ENCODE results near the gene LTB4R2. TPM values are rescaled to one million over a fixed set of nuclear protein-coding genes. Genes with fewer than 3 reads are reported as not detected.

The LTB4R2 gene
- total RNA-seq, 4 donors from 2014 or later, result 88.1 to 173 (median 147) TPM

GRCh38 chr14:24361326-24361725, 51.4 kb downstream of the LTB4R2 start:
- 69 to 83% methylated on average over 2 of the region's 2 CpGs for WGBS, 2 donors
- no peak for DNase-seq (ENCODE audit: low spot score in 2 of 2)
- TF ChIP-seq POLR2A (IDR thresholded peaks at IDR 0.05) (no peak), CTCF (IDR thresholded peaks at IDR 0.05) (no peak)
- no peak overlapping the region for H3K4me3 ChIP-seq (ENCODE audit: low read depth, poor library complexity, severe bottlenecking)
- intact Hi-C loops (cut with DNase I; ENCODE audit: low total_unique reads), result no loop called here

Other genes with a start within 250 kb of the LTB4R2 start
- under 1 TPM in 1 of 4 donors, not detected in 3; 0.39 TPM for gene CPNE6, start 238.6 kb upstream of the LTB4R2 start, total RNA-seq
- gene PCK2, start 215.8 kb upstream of the LTB4R2 start, total RNA-seq, result 10 to 100 TPM; 15.4 to 29.0 (median 21.0) TPM
- gene DCAF11, start 195.4 kb upstream of the LTB4R2 start, total RNA-seq, result 100 to 1,000 TPM in 1 of 4 donors, 10 to 100 TPM in 3; 53.3 to 134 (median 64.3) TPM
- 1 to 10 TPM in 2 of 4 donors, under 1 TPM in 1, not detected in 1; 0.52 to 2.4 (median 2.2) TPM for gene NRL, start 195.2 kb upstream of the LTB4R2 start, total RNA-seq
- 1 to 10 TPM in 2 of 4 donors, under 1 TPM in 1, not detected in 1; 0.61 to 1.3 (median 1.0) TPM for gene FITM1, start 179.5 kb upstream of the LTB4R2 start, total RNA-seq
- 100 to 1,000 TPM in 3 of 4 donors, 10 to 100 TPM in 1; 81.3 to 125 (median 114) TPM for gene PSME1, start 173.9 kb upstream of the LTB4R2 start, total RNA-seq
- 10 to 100 TPM; 13.3 to 21.8 (median 20.6) TPM for gene EMC9, start 168.5 kb upstream of the LTB4R2 start, total RNA-seq
- 10 to 100 TPM; 23.2 to 50.2 (median 31.2) TPM for gene PSME2, start 163.5 kb upstream of the LTB4R2 start, total RNA-seq
- gene RNF31, start 162.6 kb upstream of the LTB4R2 start, total RNA-seq, result 10 to 100 TPM; 53.1 to 98.6 (median 77.3) TPM
- 10 to 100 TPM; 36.1 to 54.1 (median 44.2) TPM for gene IRF9, start 148.9 kb upstream of the LTB4R2 start, total RNA-seq
- gene REC8, start 138.1 kb upstream of the LTB4R2 start, total RNA-seq, result 1 to 10 TPM; 1.2 to 7.1 (median 2.4) TPM
- 10 to 100 TPM; 25.1 to 40.0 (median 32.6) TPM for gene IPO4, start 121.3 kb upstream of the LTB4R2 start, total RNA-seq
- 10 to 100 TPM; 44.6 to 64.4 (median 52.9) TPM for gene TM9SF1, start 114.7 kb upstream of the LTB4R2 start, total RNA-seq
- gene TSSK4, start 104.4 kb upstream of the LTB4R2 start, total RNA-seq, result not detected
- 10 to 100 TPM; 50.3 to 99.6 (median 68.1) TPM for gene CHMP4A, start 96.7 kb upstream of the LTB4R2 start, total RNA-seq
- 10 to 100 TPM in 3 of 4 donors, 1 to 10 TPM in 1; 9.7 to 12.2 (median 10.7) TPM for gene MDP1, start 94.1 kb upstream of the LTB4R2 start, total RNA-seq
- gene NEDD8, start 77.8 kb upstream of the LTB4R2 start, total RNA-seq, result 100 to 1,000 TPM in 3 of 4 donors, 10 to 100 TPM in 1; 68.0 to 153 (median 107) TPM
- 10 to 100 TPM; 39.0 to 57.2 (median 49.0) TPM for gene GMPR2, start 77.2 kb upstream of the LTB4R2 start, total RNA-seq
- 10 to 100 TPM; 52.5 to 70.9 (median 60.0) TPM for gene TINF2, start 67.5 kb upstream of the LTB4R2 start, total RNA-seq
- 100 to 1,000 TPM; 160 to 283 (median 235) TPM for gene TGM1, start 47.0 kb upstream of the LTB4R2 start, total RNA-seq
- gene RABGGTA, start 38.5 kb upstream of the LTB4R2 start, total RNA-seq, result 10 to 100 TPM; 35.5 to 69.4 (median 44.7) TPM
- gene DHRS1, start 10.4 kb upstream of the LTB4R2 start, total RNA-seq, result 100 to 1,000 TPM in 1 of 4 donors, 10 to 100 TPM in 3; 55.0 to 112 (median 90.6) TPM
- 10 to 100 TPM; 13.8 to 20.4 (median 17.6) TPM for gene NOP9, start 10.3 kb upstream of the LTB4R2 start, total RNA-seq
- 10 to 100 TPM; 10.6 to 29.8 (median 25.1) TPM for gene CIDEB, start 2.2 kb upstream of the LTB4R2 start, total RNA-seq
- 100 to 1,000 TPM in 1 of 4 donors, 10 to 100 TPM in 3; 58.9 to 118 (median 70.9) TPM for gene LTB4R, start 1.4 kb downstream of the LTB4R2 start, total RNA-seq
- 10 to 100 TPM in 3 of 4 donors, 1 to 10 TPM in 1; 6.7 to 22.8 (median 16.5) TPM for gene ADCY4, start 24.9 kb downstream of the LTB4R2 start, total RNA-seq
- gene RIPK3, start 29.9 kb downstream of the LTB4R2 start, total RNA-seq, result 10 to 100 TPM in 1 of 4 donors, 1 to 10 TPM in 3; 6.3 to 18.0 (median 7.2) TPM
- 10 to 100 TPM in 3 of 4 donors, 1 to 10 TPM in 1; 8.3 to 26.1 (median 14.0) TPM for gene NFATC4, start 58.0 kb downstream of the LTB4R2 start, total RNA-seq
- 10 to 100 TPM; 17.7 to 37.8 (median 23.5) TPM for gene NYNRIN, start 88.9 kb downstream of the LTB4R2 start, total RNA-seq
- 1 to 10 TPM in 2 of 4 donors, under 1 TPM in 2; 0.76 to 1.4 (median 1.1) TPM for gene CBLN3, start 119.5 kb downstream of the LTB4R2 start, total RNA-seq
- 100 to 1,000 TPM in 1 of 4 donors, 10 to 100 TPM in 3; 66.0 to 147 (median 90.6) TPM for gene KHNYN, start 119.8 kb downstream of the LTB4R2 start, total RNA-seq
- gene SDR39U1, start 132.6 kb downstream of the LTB4R2 start, total RNA-seq, result 10 to 100 TPM; 21.0 to 39.1 (median 30.2) TPM
- 1 to 10 TPM in 2 of 4 donors, under 1 TPM in 1, not detected in 1; 0.63 to 2.2 (median 1.2) TPM for gene CMA1, start 198.1 kb downstream of the LTB4R2 start, total RNA-seq

All from lower leg skin (tissue), 4 donors.